Mesendoderm (in vitro differentiated cells): ENCODE results near the gene MRPL11.

Experiments used
- DNase-seq: peaks from one replicate; pipeline ENCODE4 v3.0.0; 2013
- H2AK5ac ChIP-seq: 2 replicates; pipeline ENCODE4 v1.6.1; 2013; ENCODE audit warnings: low read length, inconsistent platforms
- H2BK120ac ChIP-seq: 2 replicates; pipeline ENCODE4 v1.6.1; 2013; ENCODE audit warnings: low read depth, mild to moderate bottlenecking, low read length, moderate library complexity, mixed read lengths
- H2BK15ac ChIP-seq: replicated peaks from 2 replicates; pipeline ENCODE4 v1.6.1; 2013; ENCODE audit warnings: low read depth, mild to moderate bottlenecking, moderate library complexity
- H2BK5ac ChIP-seq: 2 replicates; pipeline ENCODE4 v1.6.1; 2013; ENCODE audit warnings: low read length, inconsistent platforms
- H3K18ac ChIP-seq: 2 replicates; pipeline ENCODE4 v1.6.1; 2013; ENCODE audit warnings: mild to moderate bottlenecking, low read length, mixed read lengths
- H3K23ac ChIP-seq: one replicate; pipeline ENCODE4 v1.6.1; 2013; ENCODE audit warnings: low read length
- H3K27ac ChIP-seq: 2 replicates; pipeline ENCODE4 v1.5.1; 2013; ENCODE audit warnings: low read depth, mild to moderate bottlenecking, inconsistent platforms, low read length, moderate library complexity
- H3K27me3 ChIP-seq: 2 replicates; pipeline ENCODE4 v1.6.1; 2013; ENCODE audit warnings: low read length, control low read depth, mild to moderate bottlenecking, inconsistent platforms; ENCODE audit not compliant: insufficient read depth, poor library complexity
- H3K36me3 ChIP-seq: 2 replicates; pipeline ENCODE4 v1.6.1; 2013; ENCODE audit warnings: low read length, inconsistent platforms; ENCODE audit not compliant: control insufficient read depth, insufficient read depth
- H3K4ac ChIP-seq: one replicate; pipeline ENCODE4 v1.6.1; 2013; ENCODE audit warnings: low read depth, mild to moderate bottlenecking, low read length, moderate library complexity
- H3K4me1 ChIP-seq: 2 replicates; pipeline ENCODE4 v1.6.1; 2013; ENCODE audit warnings: low read depth, low read length, inconsistent platforms; ENCODE audit not compliant: control insufficient read depth
- H3K4me2 ChIP-seq: 2 replicates; pipeline ENCODE4 v1.6.1; 2013; ENCODE audit warnings: low read length
- H3K4me3 ChIP-seq: 2 replicates; pipeline ENCODE4 v1.5.1; 2013; ENCODE audit warnings: mild to moderate bottlenecking, low read length
- H3K56ac ChIP-seq: one replicate; pipeline ENCODE4 v1.6.1; 2013; ENCODE audit warnings: low read length
- H3K79me1 ChIP-seq: 2 replicates; pipeline ENCODE4 v1.6.1; 2013; ENCODE audit warnings: low read length, inconsistent platforms
- H3K79me2 ChIP-seq: 2 replicates; pipeline ENCODE4 v1.6.1; 2013; ENCODE audit warnings: mild to moderate bottlenecking, low read length; ENCODE audit not compliant: control insufficient read depth, insufficient read depth
- H3K9ac ChIP-seq: 2 replicates; pipeline ENCODE4 v1.6.1; 2013; ENCODE audit warnings: low read length, inconsistent platforms
- H4K5ac ChIP-seq: one replicate; pipeline ENCODE4 v1.6.1; 2013; ENCODE audit warnings: low read length
- H4K8ac ChIP-seq: one replicate; pipeline ENCODE4 v1.6.1; 2013; ENCODE audit warnings: low read depth, mild to moderate bottlenecking, control low read depth, low read length, moderate library complexity
- WGBS: extraction: QIAGEN DNeasy Blood & Tissue Kit; methylation state at CpG from one replicate; pipeline ENCODE4 v1.1.7; 2013; ENCODE audit warnings: low lambda C conversion rate, missing lambda C conversion rate; ENCODE audit not compliant: insufficient coverage; ENCODE audit errors: extremely low coverage; 5-methylcytosine and 5-hydroxymethylcytosine counted together

Gene MRPL11

DNA sequence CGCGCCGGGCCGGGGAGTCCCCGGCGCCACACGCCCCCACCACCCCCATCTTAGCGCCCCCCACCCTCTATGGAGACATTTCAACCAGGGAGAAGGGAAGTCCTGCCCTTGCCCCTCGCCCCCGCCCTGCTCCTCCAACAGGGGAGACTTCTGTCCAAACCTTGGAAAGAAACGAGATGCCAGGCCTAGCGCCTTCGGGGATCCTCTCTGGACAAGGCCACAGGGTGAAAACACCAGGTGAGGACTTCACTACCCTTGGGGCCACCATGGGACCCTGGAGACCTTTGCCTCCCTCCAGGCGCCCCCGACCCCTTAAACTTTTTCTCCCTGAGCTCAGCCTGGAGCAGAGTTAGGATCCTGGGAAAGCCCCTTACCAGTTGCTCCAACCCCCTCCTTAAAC lies 29.4 kb downstream of the MRPL11 start:
- Histone ChIP-seq H3K27ac (no peak overlapping the region), H3K4me1 (no peaks in the 10 kb centered on the region)
- WGBS, result no CpG with 5 or more reads among the region's 15 CpGs

DNA sequence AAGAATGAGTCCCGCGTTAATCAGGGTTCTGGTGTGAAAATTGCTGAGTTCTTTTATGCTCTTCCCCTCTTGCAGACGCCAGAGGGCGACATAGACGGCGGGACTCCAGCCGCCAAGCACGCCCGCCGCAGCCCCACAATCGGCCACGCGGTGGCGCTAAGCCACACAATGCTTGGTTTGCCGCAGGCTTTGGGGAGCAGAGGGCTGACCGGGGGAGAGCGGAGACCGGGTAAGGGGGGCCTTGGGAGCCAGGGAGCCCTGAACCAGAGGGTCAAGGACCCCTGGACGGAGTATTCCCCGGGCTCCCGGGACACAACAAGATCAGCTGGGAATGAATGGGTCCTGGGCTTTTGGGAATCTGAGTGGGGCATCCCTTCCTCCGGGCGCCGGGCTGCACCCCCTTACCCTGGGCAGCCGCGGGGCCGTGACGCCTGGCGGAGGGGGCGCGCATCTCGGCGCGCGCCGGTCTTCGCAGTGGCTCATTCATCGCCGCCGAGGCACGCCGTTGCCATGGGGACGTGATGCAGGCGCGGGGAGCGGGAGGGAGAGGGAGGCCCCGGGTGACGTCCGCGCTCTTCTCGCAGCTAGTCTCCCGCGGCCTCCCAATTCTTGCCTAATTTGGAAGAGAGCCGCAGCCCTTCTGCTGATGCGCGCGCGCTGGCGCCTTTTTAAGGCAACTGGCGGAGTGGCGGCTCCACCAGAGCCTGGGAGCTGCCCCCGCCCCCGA lies 30.0 kb downstream of the MRPL11 start:
- Histone ChIP-seq H3K27me3 (no peaks in the 10 kb centered on the region), H3K79me1 (no peaks in the 10 kb centered on the region), H3K4me2 (peak overlapping the region; percentile 75), H3K4me1 (no peaks in the 10 kb centered on the region), H4K8ac (no peak overlapping the region), H3K36me3 (no peaks in the 10 kb centered on the region), H4K5ac (no peak overlapping the region), H3K27ac (no peak overlapping the region), H2BK120ac (no peak overlapping the region), H3K56ac (no peak overlapping the region), H3K23ac (no peak overlapping the region), H2BK15ac (no peak overlapping the region), H2BK5ac (no peak overlapping the region), H3K4ac (no peak overlapping the region), H3K4me3 (peak overlapping the region; percentile 40), H3K18ac (no peak overlapping the region), H2AK5ac (no peak overlapping the region), H3K9ac (peak overlapping the region; percentile 53), H3K79me2 (no peaks in the 10 kb centered on the region)
- DNase-seq, result peak; percentile 97
- WGBS, result no CpG with 5 or more reads among the region's 63 CpGs

More for the DNA sequence above, 29.4 kb downstream of the MRPL11 start:
- H3K18ac ChIP-seq, result no peak overlapping the region
- no peak overlapping the region for H3K23ac ChIP-seq
- peak overlapping the region; percentile 38 for H3K9ac ChIP-seq
- no peaks in the 10 kb centered on the region for H3K27me3 ChIP-seq
- no peak for DNase-seq
- H3K56ac ChIP-seq, result peak overlapping the region; percentile 78
- H2AK5ac ChIP-seq, result no peak overlapping the region
- no peak overlapping the region for H2BK5ac ChIP-seq
- no peaks in the 10 kb centered on the region for H3K79me1 ChIP-seq
- H3K36me3 ChIP-seq, result no peaks in the 10 kb centered on the region
- no peak overlapping the region for H3K4me3 ChIP-seq
- no peak overlapping the region for H3K4ac ChIP-seq
- H3K4me2 ChIP-seq, result no peak overlapping the region
- no peaks in the 10 kb centered on the region for H3K79me2 ChIP-seq
- H2BK120ac ChIP-seq, result no peak overlapping the region
- no peak overlapping the region for H2BK15ac ChIP-seq
- H4K8ac ChIP-seq, result no peak overlapping the region
- H4K5ac ChIP-seq, result no peak overlapping the region

DNA sequence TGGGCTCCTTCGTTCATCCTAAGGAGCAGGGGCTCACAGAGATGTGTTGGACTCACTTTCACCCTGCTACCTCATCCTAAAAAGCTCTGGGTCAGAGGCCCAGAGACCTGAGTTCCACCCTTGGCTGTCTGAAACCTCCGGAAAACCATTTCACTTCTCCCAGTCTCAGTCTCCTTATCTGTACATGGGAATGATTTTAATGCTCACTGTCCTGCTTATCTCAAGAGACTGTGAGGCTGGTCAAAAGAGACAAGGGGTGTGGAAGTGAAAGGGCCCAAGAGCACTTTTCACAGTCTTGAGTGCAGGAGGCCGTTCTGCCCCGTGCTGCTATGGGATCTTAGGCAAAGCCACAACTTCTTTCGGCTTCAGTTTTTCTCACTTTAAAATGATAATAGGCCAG lies 31.0 kb downstream of the MRPL11 start:
- H3K27me3 ChIP-seq, result no peaks in the 10 kb centered on the region
- no peak for DNase-seq

DNA sequence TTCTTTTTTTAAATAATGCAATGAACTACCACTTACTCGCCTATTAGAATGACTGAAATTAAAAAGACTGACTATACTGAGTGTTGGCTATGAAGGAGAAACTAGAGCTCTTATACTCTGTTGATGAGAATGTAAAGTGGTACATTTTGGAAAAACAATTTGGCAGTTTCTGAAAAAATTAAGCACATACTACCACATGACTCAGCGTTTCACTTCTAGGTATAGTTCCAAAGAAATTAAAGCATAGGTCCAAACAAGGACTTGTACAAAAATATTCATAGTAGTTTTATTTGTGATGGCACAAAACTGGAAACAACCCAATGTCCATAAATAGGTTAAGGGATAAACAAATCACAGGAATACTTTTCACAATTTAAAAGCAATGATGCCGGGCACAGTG lies 44.7 kb downstream of the MRPL11 start:
- no CpG with 5 or more reads among the region's 3 CpGs for WGBS
- Histone ChIP-seq H3K4ac (no peak overlapping the region), H3K23ac (no peak overlapping the region), H3K4me2 (no peak overlapping the region), H4K5ac (no peak overlapping the region), H4K8ac (no peak overlapping the region), H3K4me3 (no peak overlapping the region), H3K18ac (no peak overlapping the region), H3K56ac (no peak overlapping the region), H3K27ac (no peak overlapping the region), H2BK120ac (no peak overlapping the region), H2BK15ac (no peak overlapping the region), H2BK5ac (no peak overlapping the region), H3K79me1 (no peaks in the 10 kb centered on the region), H3K36me3 (no peaks in the 10 kb centered on the region), H3K4me1 (no peaks in the 10 kb centered on the region), H3K27me3 (no peaks in the 10 kb centered on the region), H3K79me2 (no peaks in the 10 kb centered on the region), H2AK5ac (no peak overlapping the region), H3K9ac (no peak overlapping the region)
- no peak for DNase-seq

More for the DNA sequence above, 31.0 kb downstream of the MRPL11 start:
- Histone ChIP-seq H3K79me2 (no peaks in the 10 kb centered on the region), H3K4ac (no peak overlapping the region), H4K8ac (no peak overlapping the region), H2AK5ac (no peak overlapping the region), H3K4me2 (no peak overlapping the region), H3K18ac (no peak overlapping the region), H2BK120ac (no peak overlapping the region), H3K4me3 (no peak overlapping the region), H3K23ac (no peak overlapping the region), H3K27ac (no peak overlapping the region), H3K4me1 (no peaks in the 10 kb centered on the region), H2BK5ac (no peak overlapping the region), H2BK15ac (no peak overlapping the region), H3K79me1 (no peaks in the 10 kb centered on the region), H3K9ac (no peak overlapping the region), H3K56ac (no peak overlapping the region), H4K5ac (no peak overlapping the region), H3K36me3 (no peaks in the 10 kb centered on the region)
- no CpG with 5 or more reads among the region's 5 CpGs for whole genome bisulfite sequencing

DNA sequence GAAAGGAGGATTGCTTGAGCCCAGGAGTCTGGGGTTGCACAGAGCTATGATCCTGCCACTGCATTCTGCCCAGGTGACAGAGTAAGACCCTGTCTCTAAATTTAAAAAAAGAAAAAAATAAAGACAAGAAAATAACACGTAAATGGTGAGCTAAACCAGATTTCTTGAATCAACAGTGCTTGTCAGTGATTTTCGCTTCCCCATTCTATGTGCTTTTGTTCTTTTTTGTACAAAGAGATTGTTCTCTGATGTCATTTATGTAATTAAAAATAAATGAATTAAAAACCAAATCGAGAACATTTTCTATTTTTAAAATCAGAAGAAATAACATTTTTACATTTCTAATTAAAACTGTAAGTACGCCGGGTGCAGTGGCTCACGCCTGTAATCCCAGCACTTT lies 47.3 kb downstream of the MRPL11 start:
- H2BK5ac ChIP-seq, result no peak overlapping the region
- H3K36me3 ChIP-seq, result no peaks in the 10 kb centered on the region
- H3K56ac ChIP-seq, result no peak overlapping the region
- H3K9ac ChIP-seq, result no peak overlapping the region
- H2BK15ac ChIP-seq, result no peak overlapping the region
- H4K8ac ChIP-seq, result no peak overlapping the region
- DNase-seq, result no peak
- no peak overlapping the region for H3K18ac ChIP-seq
- no peak overlapping the region for H4K5ac ChIP-seq
- H3K79me1 ChIP-seq, result no peaks in the 10 kb centered on the region
- no peak overlapping the region for H3K27ac ChIP-seq
- WGBS, result 100% methylated on average over 1 of the region's 6 CpGs
- H3K4me3 ChIP-seq, result no peak overlapping the region
- H3K27me3 ChIP-seq, result no peaks in the 10 kb centered on the region
- no peak overlapping the region for H3K4me2 ChIP-seq
- no peak overlapping the region for H2AK5ac ChIP-seq
- no peaks in the 10 kb centered on the region for H3K79me2 ChIP-seq
- no peak overlapping the region for H3K23ac ChIP-seq
- H3K4ac ChIP-seq, result no peak overlapping the region
- no peak overlapping the region for H2BK120ac ChIP-seq
- no peaks in the 10 kb centered on the region for H3K4me1 ChIP-seq
